CD4-positive, CD25-positive, alpha-beta regulatory T cell (primary cell): ENCODE results near the gene PDE1A. TPM values are rescaled to one million over a fixed set of nuclear protein-coding genes. Genes with fewer than 3 reads are reported as not detected.

Experiments
- ATAC-seq, 2 donors: fragments of 150-1000 bp; cut with Tn5 transposase; one replicate each; pipeline ENCODE4 v1.10.0; 2021; ENCODE audit warnings: low read depth in 2 of 2, moderate number of reproducible peaks in 2 of 2, moderate library complexity in 1 of 2
- DNase-seq, 3 donors: peaks; one replicate each; pipeline versions ENCODE4 v3.0.0 to v3.0.0-alpha.2; 2012 to 2022; ENCODE audit warnings: mixed read lengths in 1 of 3
- H3K27ac ChIP-seq: one replicate; pipeline ENCODE4 v1.7.0; 2013; ENCODE audit warnings: mild to moderate bottlenecking, low read length; ENCODE audit not compliant: insufficient read depth, poor library complexity, severe bottlenecking
- H3K27me3 ChIP-seq: one replicate; pipeline ENCODE4 v1.7.0; 2013; ENCODE audit warnings: low read length; ENCODE audit not compliant: control insufficient read depth, insufficient read depth
- H3K36me3 ChIP-seq: one replicate; pipeline ENCODE4 v1.7.0; 2013; ENCODE audit warnings: mild to moderate bottlenecking, low read length, moderate library complexity; ENCODE audit not compliant: control insufficient read depth, insufficient read depth
- H3K4me1 ChIP-seq: 2 replicates; pipeline ENCODE4 v1.7.0; 2013; ENCODE audit warnings: mild to moderate bottlenecking, low read length; ENCODE audit not compliant: insufficient read depth, control insufficient read depth, poor library complexity, severe bottlenecking
- H3K4me3 ChIP-seq: one replicate; pipeline ENCODE4 v1.7.0; 2013; ENCODE audit warnings: low read depth, mild to moderate bottlenecking, low read length, moderate library complexity
- H3K9me3 ChIP-seq, 2 experiments: 1 replicate in 1 of 2; 2 replicates in 1 of 2; pipeline ENCODE4 v1.7.0; 2013; ENCODE audit warnings: low read length in 2 of 2, mild to moderate bottlenecking in 1 of 2, moderate library complexity in 1 of 2; ENCODE audit not compliant: control insufficient read depth in 2 of 2
- H3K27ac Mint-ChIP-seq, 3 donors: one replicate each; pipeline ENCODE4 v1.8.0; 2020 to 2022; ENCODE audit warnings: mild to moderate bottlenecking in 3 of 3, mixed read lengths in 3 of 3, moderate library complexity in 2 of 3
- H3K27me3 Mint-ChIP-seq: one replicate; pipeline ENCODE4 v1.8.0; 2022; ENCODE audit warnings: mild to moderate bottlenecking, mixed read lengths
- H3K36me3 Mint-ChIP-seq: one replicate; pipeline ENCODE4 v1.8.0; 2020; ENCODE audit warnings: mixed read lengths
- H3K4me1 Mint-ChIP-seq, 4 donors: one replicate each; pipeline ENCODE4 v1.8.0; 2020 to 2022; ENCODE audit warnings: mixed read lengths in 4 of 4, mild to moderate bottlenecking in 1 of 4
- H3K4me3 Mint-ChIP-seq, 4 donors: one replicate each; pipeline ENCODE4 v1.8.0; 2020 to 2022; ENCODE audit warnings: mild to moderate bottlenecking in 4 of 4, mixed read lengths in 4 of 4, moderate library complexity in 3 of 4
- H3K9me3 Mint-ChIP-seq, 7 donors: one replicate each; pipeline ENCODE4 v1.8.0; 2020 to 2022; ENCODE audit warnings: mixed read lengths in 7 of 7, mild to moderate bottlenecking in 3 of 7, moderate library complexity in 2 of 7
- polyA plus RNA-seq, 4 donors: library from polyadenylated mRNA; unstranded; fragments of 300-500 nt; fragmentation: Illumina TruSeq; gene quantifications; one replicate each; pipeline ENCODE4 v1.2.3, GENCODE V29; 2021
- total RNA-seq: library from RNA; stranded (reverse); gene quantifications from one replicate; pipeline ENCODE4 v1.2.3, GENCODE V29; 2022

The PDE1A gene
- total and polyA plus RNA-seq, 5 donors from 2014 or later, result not detected

DNA sequence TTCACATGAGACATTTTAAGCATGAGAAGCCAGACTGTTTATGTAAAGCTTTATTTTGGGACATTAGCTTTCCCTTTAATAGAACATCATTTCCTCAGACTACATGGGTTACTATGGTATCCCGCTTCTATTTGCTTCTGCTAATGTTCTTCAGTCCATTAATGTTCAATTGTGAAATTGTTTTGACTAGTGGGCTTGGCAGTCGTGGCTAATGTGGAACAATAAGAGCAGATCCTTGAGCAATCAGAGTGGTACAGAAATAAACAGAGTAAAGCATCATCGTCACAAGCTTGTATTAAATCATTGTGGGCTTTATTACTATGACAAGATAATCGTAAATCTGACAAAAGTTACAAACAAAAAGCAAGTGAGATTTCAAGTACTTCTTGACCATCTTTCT lies 60.2 kb downstream of the PDE1A start:
- no peaks in the 10 kb centered on the region for H3K27me3 ChIP-seq
- Mint-ChIP-seq H3K27ac (no peak overlapping the region), H3K4me1 (no peaks in the 10 kb centered on the region), H3K9me3 (peaks cover 0 to 7% (median 2%) of the 10 kb centered on the region in 7 donors), H3K4me3 (no peak overlapping the region), H3K27me3 (no peaks in the 10 kb centered on the region), H3K36me3 (no peaks in the 10 kb centered on the region)
- no peaks in the 10 kb centered on the region for H3K9me3 ChIP-seq
- no peak overlapping the region for H3K27ac ChIP-seq
- no peak overlapping the region for H3K4me3 ChIP-seq
- no peaks in the 10 kb centered on the region for H3K4me1 ChIP-seq
- DNase-seq, result no peak
- no peak for ATAC-seq
- H3K36me3 ChIP-seq, result no peaks in the 10 kb centered on the region

DNA sequence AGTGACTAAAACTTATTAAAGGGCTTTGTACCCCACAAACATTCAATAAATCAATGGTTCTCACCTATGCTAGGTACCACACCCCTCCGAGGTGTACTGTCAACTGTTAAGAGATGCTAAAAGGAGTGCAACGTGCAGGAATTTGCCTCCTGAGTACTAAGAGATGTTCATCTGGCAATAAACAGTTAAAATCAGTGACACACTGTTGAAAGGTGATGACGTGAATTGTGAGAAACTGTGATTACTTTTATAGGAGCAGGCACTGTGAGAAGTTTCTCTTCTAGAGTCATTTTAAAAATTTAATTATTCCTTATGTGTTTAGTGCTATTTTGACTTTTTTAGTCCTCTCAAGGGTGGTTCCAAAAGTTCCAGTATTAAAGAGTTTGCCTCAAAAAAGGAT lies 61.0 kb downstream of the PDE1A start:
- DNase-seq (no peak), ATAC-seq (no peak)
- Histone ChIP-seq H3K27me3 (no peaks in the 10 kb centered on the region), H3K27ac (no peak overlapping the region), H3K36me3 (no peaks in the 10 kb centered on the region), H3K9me3 (no peaks in the 10 kb centered on the region), H3K4me3 (no peak overlapping the region), H3K4me1 (no peaks in the 10 kb centered on the region)
- Mint-ChIP-seq H3K36me3 (no peaks in the 10 kb centered on the region), H3K27ac (no peak overlapping the region), H3K27me3 (no peaks in the 10 kb centered on the region), H3K4me1 (no peaks in the 10 kb centered on the region), H3K4me3 (no peak overlapping the region), H3K9me3 (peaks cover 0 to 7% (median 2%) of the 10 kb centered on the region in 7 donors)

DNA sequence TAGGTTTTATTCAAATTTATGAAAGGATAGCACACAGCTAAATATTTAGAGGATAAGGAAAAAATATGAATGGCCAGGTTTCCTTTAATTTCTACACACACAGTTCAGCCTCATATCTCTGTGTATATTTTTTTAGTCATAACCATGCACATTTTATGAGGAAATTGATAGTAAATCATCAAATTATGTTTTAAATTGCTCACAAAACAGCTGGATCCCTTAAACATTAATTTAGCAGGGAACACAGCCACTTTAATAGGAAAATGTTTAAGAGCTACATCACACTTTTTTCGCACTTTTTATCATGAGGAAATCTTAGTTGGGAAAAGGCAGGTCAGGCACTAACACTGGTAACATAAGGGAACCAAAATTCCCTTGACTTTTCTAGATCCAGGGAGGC lies 65.4 kb downstream of the PDE1A start:
- Mint-ChIP-seq H3K4me3 (no peak overlapping the region), H3K9me3 (peaks cover 0 to 7% (median 2%) of the 10 kb centered on the region in 7 donors), H3K36me3 (no peaks in the 10 kb centered on the region), H3K4me1 (no peaks in the 10 kb centered on the region), H3K27me3 (no peaks in the 10 kb centered on the region), H3K27ac (no peak overlapping the region)
- Histone ChIP-seq H3K4me1 (no peaks in the 10 kb centered on the region), H3K27ac (no peak overlapping the region), H3K9me3 (no peaks in the 10 kb centered on the region), H3K27me3 (no peaks in the 10 kb centered on the region), H3K36me3 (no peaks in the 10 kb centered on the region), H3K4me3 (no peak overlapping the region)
- ATAC-seq (no peak), DNase-seq (no peak)

DNA sequence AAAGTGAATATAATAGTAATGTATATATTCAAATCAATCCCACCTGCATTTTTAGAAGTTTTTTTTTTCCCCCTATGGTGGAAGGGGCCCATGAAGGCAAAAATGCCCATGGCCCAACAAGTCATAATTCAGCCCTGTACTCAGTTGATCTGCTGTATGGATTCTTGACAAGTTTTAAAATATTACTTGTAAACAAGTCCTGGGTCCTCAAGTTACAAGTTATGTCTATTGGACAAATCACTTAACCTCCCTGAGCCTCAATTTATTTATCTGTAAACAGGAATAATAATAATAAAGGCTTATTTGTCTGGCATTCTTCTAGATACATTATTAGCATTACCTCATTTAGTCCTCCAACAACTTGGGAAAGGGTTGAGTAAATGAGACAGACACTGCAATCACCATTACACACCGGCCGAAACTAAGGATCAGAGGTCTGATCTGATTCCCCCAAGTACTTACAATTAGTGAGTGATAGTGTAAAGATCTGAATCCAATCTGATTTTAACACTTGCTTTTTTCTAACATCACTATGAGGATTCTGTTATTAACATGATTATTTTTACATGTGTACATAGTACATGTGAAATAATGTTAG lies 66.1 kb downstream of the PDE1A start:
- no peak for ATAC-seq
- Mint-ChIP-seq H3K9me3 (peaks cover 0 to 7% (median 2%) of the 10 kb centered on the region in 7 donors), H3K27ac (no peak overlapping the region), H3K27me3 (no peaks in the 10 kb centered on the region), H3K4me1 (no peaks in the 10 kb centered on the region), H3K36me3 (no peaks in the 10 kb centered on the region), H3K4me3 (no peak overlapping the region)
- Histone ChIP-seq H3K27me3 (no peaks in the 10 kb centered on the region), H3K36me3 (no peaks in the 10 kb centered on the region), H3K27ac (no peak overlapping the region), H3K9me3 (no peaks in the 10 kb centered on the region), H3K4me1 (no peaks in the 10 kb centered on the region), H3K4me3 (no peak overlapping the region)
- no peak for DNase-seq

DNA sequence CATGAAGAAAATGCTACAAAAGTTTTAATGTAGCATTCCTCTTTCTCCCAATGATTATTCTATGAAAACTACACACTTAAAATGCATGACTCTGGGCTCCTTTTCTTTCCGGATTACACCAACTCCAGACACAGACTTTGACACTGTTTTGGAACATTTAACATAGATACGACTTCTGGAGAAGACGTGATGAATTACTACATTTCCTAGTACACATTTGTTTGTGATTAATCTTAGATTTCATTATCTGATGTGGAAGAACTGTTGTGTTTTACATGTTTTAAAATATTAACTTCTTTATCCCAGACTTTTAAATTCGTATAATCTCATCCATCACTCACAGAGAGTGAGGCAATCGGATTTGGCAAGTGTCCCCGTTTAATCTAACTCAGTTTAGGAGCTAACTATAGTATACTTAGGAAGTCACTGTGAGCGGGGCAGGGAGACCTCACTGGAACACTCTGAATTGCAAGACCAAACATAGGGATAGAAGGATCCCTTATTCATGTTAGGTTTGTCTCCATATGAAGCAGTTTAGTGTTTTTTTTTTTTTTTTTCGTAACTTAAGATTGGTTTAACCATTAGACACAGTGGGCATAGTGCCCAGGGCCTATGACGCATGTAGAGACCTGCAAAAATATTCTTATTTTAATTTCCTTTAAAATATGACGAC lies 66.7 kb downstream of the PDE1A start:
- H3K36me3 Mint-ChIP-seq, result no peaks in the 10 kb centered on the region
- no peaks in the 10 kb centered on the region for H3K27me3 Mint-ChIP-seq
- Histone ChIP-seq H3K36me3 (no peaks in the 10 kb centered on the region), H3K27me3 (no peaks in the 10 kb centered on the region), H3K9me3 (no peaks in the 10 kb centered on the region), H3K27ac (no peak overlapping the region), H3K4me3 (no peak overlapping the region), H3K4me1 (no peaks in the 10 kb centered on the region)
- H3K4me1 Mint-ChIP-seq, result no peaks in the 10 kb centered on the region
- H3K27ac Mint-ChIP-seq, result no peak overlapping the region
- no peak for ATAC-seq
- peaks cover 0 to 6% (median 2%) of the 10 kb centered on the region in 7 donors for H3K9me3 Mint-ChIP-seq
- no peak for DNase-seq
- no peak overlapping the region for H3K4me3 Mint-ChIP-seq

DNA sequence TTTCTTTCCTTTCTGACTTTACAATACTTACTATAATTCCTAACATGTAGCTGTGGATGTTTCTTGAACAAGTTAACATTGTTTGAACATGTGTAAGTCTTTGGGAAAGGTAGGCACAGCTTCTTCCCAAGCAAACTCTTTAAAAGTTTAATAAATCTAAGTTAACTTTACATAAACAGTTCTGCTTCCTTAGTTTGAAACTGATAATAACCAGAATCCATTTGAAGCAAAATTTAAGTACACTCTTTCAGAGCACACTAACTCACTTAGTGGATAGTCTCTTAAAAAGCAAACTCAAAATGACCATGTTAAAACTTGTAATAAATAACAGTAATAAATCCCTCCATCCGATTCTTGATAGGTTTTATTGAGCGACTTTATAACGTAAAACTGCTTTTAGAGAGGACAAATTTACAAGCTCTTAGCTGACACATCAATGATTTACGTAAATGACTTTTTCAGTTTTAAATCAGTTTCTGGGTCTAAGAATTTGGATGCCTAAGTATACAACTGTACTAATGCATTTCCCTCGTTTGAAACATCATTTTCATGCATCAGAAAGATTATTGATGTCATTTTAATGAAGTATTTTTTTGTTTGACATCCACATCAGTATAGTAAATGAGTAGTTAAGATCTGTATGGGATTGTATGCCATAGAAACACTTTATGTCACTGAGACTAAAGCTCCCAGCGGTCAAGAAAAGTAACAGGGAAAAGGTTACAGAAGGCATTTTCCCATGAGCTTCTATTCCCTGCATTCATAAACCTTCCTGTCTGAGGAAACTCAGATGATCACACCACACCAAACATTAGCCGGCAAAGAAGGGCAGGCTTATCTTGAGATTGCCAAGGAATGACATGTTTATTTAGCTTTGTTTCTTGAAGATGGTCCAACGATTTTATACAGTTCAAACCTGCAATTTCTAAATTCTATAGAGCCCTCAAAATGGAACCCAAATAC lies 67.5 kb downstream of the PDE1A start:
- DNase-seq (no peak), ATAC-seq (no peak)
- H3K4me3 Mint-ChIP-seq, result no peak overlapping the region
- no peaks in the 10 kb centered on the region for H3K9me3 ChIP-seq
- peaks cover 0 to 6% (median 2%) of the 10 kb centered on the region in 7 donors for H3K9me3 Mint-ChIP-seq
- H3K27ac Mint-ChIP-seq, result no peak overlapping the region
- H3K36me3 Mint-ChIP-seq, result no peaks in the 10 kb centered on the region
- no peak overlapping the region for H3K4me3 ChIP-seq
- no peaks in the 10 kb centered on the region for H3K4me1 ChIP-seq
- no peaks in the 10 kb centered on the region for H3K27me3 Mint-ChIP-seq
- no peak overlapping the region for H3K27ac ChIP-seq
- H3K4me1 Mint-ChIP-seq, result no peaks in the 10 kb centered on the region
- H3K27me3 ChIP-seq, result no peaks in the 10 kb centered on the region
- no peaks in the 10 kb centered on the region for H3K36me3 ChIP-seq

DNA sequence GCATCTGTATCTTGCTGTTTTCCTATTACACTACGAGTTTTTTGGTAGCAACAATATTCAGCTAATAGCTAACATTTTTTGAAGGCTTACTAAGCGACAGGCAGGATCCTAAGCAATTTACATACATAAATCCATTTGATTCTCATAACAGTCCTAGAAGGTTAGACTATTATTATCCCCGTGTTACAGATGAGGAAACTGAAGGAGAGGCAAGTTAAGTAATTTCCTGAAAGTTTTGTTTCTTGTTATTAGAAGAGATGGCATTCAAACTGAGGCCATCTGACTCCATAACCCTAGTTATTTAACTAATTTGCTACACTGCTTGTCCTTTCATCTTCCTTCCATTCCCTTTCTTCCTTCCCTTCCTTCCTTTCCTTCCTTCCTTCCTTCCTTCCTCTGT lies 68.2 kb downstream of the PDE1A start:
- Mint-ChIP-seq H3K36me3 (no peaks in the 10 kb centered on the region), H3K27ac (no peak overlapping the region), H3K4me1 (no peaks in the 10 kb centered on the region), H3K9me3 (peaks cover 0 to 6% (median 2%) of the 10 kb centered on the region in 7 donors), H3K4me3 (no peak overlapping the region), H3K27me3 (no peaks in the 10 kb centered on the region)
- no peaks in the 10 kb centered on the region for H3K4me1 ChIP-seq
- no peak overlapping the region for H3K27ac ChIP-seq
- DNase-seq, result no peak
- H3K9me3 ChIP-seq, result no peaks in the 10 kb centered on the region
- H3K4me3 ChIP-seq, result no peak overlapping the region
- no peaks in the 10 kb centered on the region for H3K27me3 ChIP-seq
- no peak for ATAC-seq
- no peaks in the 10 kb centered on the region for H3K36me3 ChIP-seq
